ENCODE results near the gene TFCP2L1.

DNA sequence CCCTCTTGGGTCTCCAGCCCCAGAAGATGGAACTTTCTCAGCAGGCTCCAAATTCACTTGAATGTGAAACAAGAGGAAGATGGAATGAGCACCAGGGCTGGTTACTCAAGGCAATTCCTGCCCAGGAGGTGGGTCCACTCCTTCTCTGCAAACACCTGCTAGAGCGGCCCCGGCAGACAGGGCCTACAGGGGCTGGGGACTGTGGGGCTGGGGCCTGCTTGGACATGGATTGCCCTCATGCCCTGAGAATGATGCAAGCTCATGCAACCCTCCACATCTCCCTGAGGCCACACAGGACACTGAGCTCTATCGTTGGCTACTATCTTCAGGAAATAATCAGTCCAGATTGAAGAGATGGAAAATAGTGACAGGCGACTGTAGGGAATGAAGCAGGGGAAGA lies 39.1 kb downstream of the TFCP2L1 start:
- TF ChIP-seq CTCF (IDR thresholded peaks at IDR 0.05; ENCODE audit: insufficient read depth, low read depth, low read length) = no peak
- no peak for TF ChIP-seq EZH2 (IDR thresholded peaks at IDR 0.05; ENCODE audit: insufficient read depth, low read length)
